IMR-90 (cell line): ENCODE data around the gene CCNI2. TPM values are rescaled to one million over a fixed set of nuclear protein-coding genes. Genes with fewer than 3 reads are reported as not detected.
A peak's percentile ranks its signal among the peaks of the same experiment; 100 is the strongest.

ENCODE experiments used
- ATAC-seq: fragments of 200-7000 bp; cut with Tn5 transposase; 2 replicates; pipeline ENCODE4 v1.9.1; 2020; ENCODE audit warnings: low read depth, mild to moderate bottlenecking, moderate library complexity
- BruUV-seq: library from RNA; stranded (reverse); fragments of 400-500 nt; replicated peaks from 2 replicates; lab custom pipeline; 2021; lab: Mats Ljungman, UMichigan
- CTCF ChIA-PET: fragments of 300-600 bp; formaldehyde crosslinking; extraction: SDS; loops from one replicate; lab custom pipeline; 2021; ENCODE audit warnings: antibody characterized with exemption; lab: Yijun Ruan, JAX
- POLR2A ChIA-PET: fragments of 300-600 bp; sonication (Branson Sonifier 250); formaldehyde crosslinking; loops from one replicate; lab custom pipeline; 2022; ENCODE audit warnings: antibody characterized with exemption; ENCODE audit not compliant: unreplicated experiment; lab: Charles Lee
- DNase-seq: peaks from one replicate; pipeline ENCODE4 v3.0.0; 2013
- H2AFZ ChIP-seq: replicated peaks from 2 replicates; pipeline ENCODE3; 2013; ENCODE audit warnings: low read length, mild to moderate bottlenecking; ENCODE audit not compliant: poor library complexity
- H2AK5ac ChIP-seq: 2 replicates; pipeline ENCODE4 v1.6.1; 2013; ENCODE audit warnings: low read depth, low read length, inconsistent platforms
- H2AK9ac ChIP-seq: replicated peaks from 2 replicates; pipeline ENCODE3; 2013; ENCODE audit warnings: mild to moderate bottlenecking, low read depth, low read length, moderate library complexity; ENCODE audit not compliant: poor library complexity
- H2BK120ac ChIP-seq: 2 replicates; pipeline ENCODE4 v1.6.1; 2013; ENCODE audit warnings: low read depth, low read length, inconsistent platforms
- H2BK15ac ChIP-seq: 3 replicates; pipeline ENCODE4 v1.6.1; 2013; ENCODE audit warnings: low read depth, low read length, inconsistent platforms
- H2BK20ac ChIP-seq: 2 replicates; pipeline ENCODE4 v1.6.1; 2013; ENCODE audit warnings: low read depth, mild to moderate bottlenecking, inconsistent platforms, low read length, moderate library complexity
- H2BK5ac ChIP-seq: 2 replicates; pipeline ENCODE4 v1.6.1; 2013; ENCODE audit warnings: mild to moderate bottlenecking, low read depth, low read length, inconsistent platforms; ENCODE audit not compliant: poor library complexity, severe bottlenecking
- H3K14ac ChIP-seq: replicated peaks from 2 replicates; pipeline ENCODE4 v1.6.1; 2013; ENCODE audit warnings: low read depth, low read length, inconsistent platforms
- H3K18ac ChIP-seq: 2 replicates; pipeline ENCODE4 v1.6.1; 2013; ENCODE audit warnings: low read depth, low read length, control low read depth
- H3K23ac ChIP-seq: 2 replicates; pipeline ENCODE4 v1.6.1; 2013; ENCODE audit warnings: low read depth, low read length, inconsistent platforms
- H3K27ac ChIP-seq: 2 replicates; pipeline ENCODE4 v1.5.1; 2013; ENCODE audit warnings: mild to moderate bottlenecking, control low read depth, low read length; ENCODE audit not compliant: insufficient read depth
- H3K27me3 ChIP-seq: 2 replicates; pipeline ENCODE4 v1.6.1; 2013; ENCODE audit warnings: low read length; ENCODE audit not compliant: control insufficient read depth, insufficient read depth
- H3K36me3 ChIP-seq: 2 replicates; pipeline ENCODE4 v1.6.1; 2013; ENCODE audit warnings: low read length, mixed read lengths; ENCODE audit not compliant: control insufficient read depth, insufficient read depth
- H3K4ac ChIP-seq: 2 replicates; pipeline ENCODE4 v1.6.1; 2013; ENCODE audit warnings: low read depth, low read length, inconsistent platforms
- H3K4me1 ChIP-seq: 2 replicates; pipeline ENCODE4 v1.6.1; 2013; ENCODE audit warnings: low read length, mixed read lengths; ENCODE audit not compliant: control insufficient read depth, insufficient read depth
- H3K4me2 ChIP-seq: 2 replicates; pipeline ENCODE4 v1.6.1; 2013; ENCODE audit warnings: low read depth, mild to moderate bottlenecking, control low read depth, low read length, moderate library complexity
- H3K4me3 ChIP-seq: 2 replicates; pipeline ENCODE4 v1.5.1; 2013; ENCODE audit warnings: low read depth, mild to moderate bottlenecking, control low read depth, low read length, moderate library complexity; ENCODE audit not compliant: insufficient read depth
- H3K56ac ChIP-seq: 2 replicates; pipeline ENCODE4 v1.6.1; 2013; ENCODE audit warnings: low read length, inconsistent platforms; ENCODE audit not compliant: insufficient read depth; ENCODE audit errors: extremely low read depth
- H3K79me1 ChIP-seq, 2 experiments: 2 replicates each; pipeline ENCODE4 v1.6.1; 2013; ENCODE audit warnings: low read length in 2 of 2, inconsistent platforms in 1 of 2, low read depth in 1 of 2
- H3K9ac ChIP-seq: 2 replicates; pipeline ENCODE4 v1.6.1; 2013; ENCODE audit warnings: low read depth, low read length, control low read depth
- H3K9me1 ChIP-seq: 2 replicates; pipeline ENCODE4 v1.6.1; 2013; ENCODE audit warnings: low read length, inconsistent platforms; ENCODE audit not compliant: insufficient read depth
- H3K9me3 ChIP-seq: 2 replicates; pipeline ENCODE4 v1.6.1; 2013; ENCODE audit warnings: low read length; ENCODE audit not compliant: control insufficient read depth, insufficient read depth
- H4K20me1 ChIP-seq: 2 replicates; pipeline ENCODE4 v1.6.1; 2013; ENCODE audit warnings: low read length, inconsistent platforms; ENCODE audit not compliant: insufficient read depth
- H4K5ac ChIP-seq: 2 replicates; pipeline ENCODE4 v1.6.1; 2013; ENCODE audit warnings: mild to moderate bottlenecking, low read depth, low read length, control low read depth
- H4K8ac ChIP-seq, 2 experiments: 2 replicates each; pipeline ENCODE4 v1.6.1; 2013; ENCODE audit warnings: low read depth in 2 of 2, low read length in 2 of 2, control low read depth in 1 of 2, inconsistent platforms in 1 of 2
- H4K91ac ChIP-seq: 2 replicates; pipeline ENCODE4 v1.6.1; 2013; ENCODE audit warnings: low read depth, low read length, inconsistent platforms; ENCODE audit not compliant: insufficient read depth
- BHLHE40 ChIP-seq: fragments of 150-350 bp; IDR thresholded peaks from 2 replicates; pipeline ENCODE4 v1.6.1; 2016; ENCODE audit warnings: mild to moderate bottlenecking, low read depth, low read length
- CEBPB ChIP-seq: IDR thresholded peaks from 2 replicates; pipeline ENCODE4 v1.6.1; 2012; ENCODE audit warnings: low read depth, low read length, improper control_type of control experiment
- CHD1 ChIP-seq: IDR thresholded peaks from 2 replicates; pipeline ENCODE4 v1.6.1; 2012; ENCODE audit warnings: low read depth, low read length, improper control_type of control experiment
- CTCF ChIP-seq: conservative IDR thresholded peaks from 2 replicates; pipeline ENCODE4 v1.5.1; 2012; ENCODE audit warnings: mild to moderate bottlenecking, low read depth, low read length, improper control_type of control experiment
- FOS ChIP-seq: fragments of 150-350 bp; IDR thresholded peaks from 2 replicates; pipeline ENCODE4 v1.6.1; 2016; ENCODE audit warnings: low read depth, low read length
- MAFK ChIP-seq: IDR thresholded peaks from 2 replicates; pipeline ENCODE4 v1.6.1; 2012; ENCODE audit warnings: low read depth, low read length, improper control_type of control experiment
- MAZ ChIP-seq: IDR thresholded peaks from 2 replicates; pipeline ENCODE4 v1.6.1; 2012; ENCODE audit warnings: low read depth, mild to moderate bottlenecking, low read length, improper control_type of control experiment, moderate library complexity, borderline replicate concordance
- MXI1 ChIP-seq: IDR thresholded peaks from 2 replicates; pipeline ENCODE4 v1.6.1; 2012; ENCODE audit warnings: low read depth, mild to moderate bottlenecking, low read length, moderate library complexity, borderline replicate concordance
- NFE2L2 ChIP-seq: fragments of 150-350 bp; IDR thresholded peaks from 2 replicates; pipeline ENCODE4 v1.6.1; 2016; ENCODE audit warnings: low read depth, mild to moderate bottlenecking, low read length
- POLR2A ChIP-seq: IDR thresholded peaks from 2 replicates; pipeline ENCODE4 v1.6.1; 2012; ENCODE audit warnings: mild to moderate bottlenecking, low read depth, low read length
- RAD21 ChIP-seq: IDR thresholded peaks from 2 replicates; pipeline ENCODE4 v1.6.1; 2012; ENCODE audit warnings: low read length, improper control_type of control experiment
- RCOR1 ChIP-seq: IDR thresholded peaks from 2 replicates; pipeline ENCODE4 v1.6.1; 2012; ENCODE audit warnings: mild to moderate bottlenecking, low read length, improper control_type of control experiment; ENCODE audit not compliant: insufficient replicate concordance
- RFX5 ChIP-seq: IDR thresholded peaks from 2 replicates; pipeline ENCODE4 v1.8.0; 2012; ENCODE audit warnings: low read depth, mild to moderate bottlenecking, low read length, moderate library complexity
- SMC3 ChIP-seq: fragments of 150-350 bp; IDR thresholded peaks from 2 replicates; pipeline ENCODE4 v1.6.1; 2016; ENCODE audit warnings: low read depth, mild to moderate bottlenecking, antibody characterized with exemption, low read length, moderate library complexity
- USF2 ChIP-seq: fragments of 150-350 bp; IDR thresholded peaks from 2 replicates; pipeline ENCODE4 v1.6.1; 2017; ENCODE audit warnings: mild to moderate bottlenecking, antibody characterized with exemption, low read length, low read depth
- WGBS, 2 experiments: methylation state at CpG; one replicate each; pipeline versions ENCODE4 v1.1.5 to v1.1.7; 2013; ENCODE audit warnings: missing lambda C conversion rate in 2 of 2; ENCODE audit not compliant: insufficient read length in 1 of 2; ENCODE audit errors: extremely low coverage in 2 of 2; 5-methylcytosine and 5-hydroxymethylcytosine counted together
- dilution Hi-C: fragments of 300-500 bp; cut with HindIII; formaldehyde crosslinking; loops from one replicate; pipeline ENCODE4 v1.14.3; 2018; ENCODE audit warnings: low sequenced_read_pairs; ENCODE audit not compliant: unreplicated experiment
- in situ Hi-C: fragments of 300-500 bp; cut with MboI; formaldehyde crosslinking; loops from 3 replicates; pipeline ENCODE4 v1.14.3; 2019; ENCODE audit warnings: low sequenced_read_pairs, inconsistent platforms, mixed read lengths
- intact Hi-C: fragments of 100-400 bp; cut with micrococcal nuclease; formaldehyde crosslinking; loops from 2 replicates; pipeline ENCODE4 v1.10.0; 2022
- polyA plus RNA-seq, 3 experiments: library from polyadenylated mRNA; depleted of rRNA; stranded (reverse); fragments of >200 nt; gene quantifications; 2 replicates each; pipeline ENCODE4 v1.2.3, GENCODE V29; 2012; ENCODE audit warnings: low replicate concordance in 1 of 3
- total RNA-seq: library from RNA; depleted of rRNA; stranded (reverse); fragments of >200 nt; gene quantifications from 2 replicates; pipeline ENCODE4 v1.2.3, GENCODE V29; 2012
- TF ChIP-seq, protein P1 (sequence below): fragments of 150-350 bp; IDR thresholded peaks from 2 replicates; pipeline ENCODE4 v1.6.1; 2016; ENCODE audit warnings: low read depth, mild to moderate bottlenecking, low read length, moderate library complexity, borderline replicate concordance

Gene CCNI2
- total and polyA plus RNA-seq, 2 of the 4 experiments (the other 2 are of a cell fraction) = not detected

- Histone ChIP-seq H2BK15ac (no peak overlapping the region), H3K79me1 (no peaks in the 10 kb centered on the region), H2BK120ac (no peak overlapping the region), H2AK9ac (no peak overlapping the region), H3K27ac (no peak overlapping the region), H3K9ac (no peak overlapping the region), H2BK20ac (no peak overlapping the region), H3K9me3 (no peaks in the 10 kb centered on the region), H4K20me1 (no peaks in the 10 kb centered on the region), H3K23ac (no peak overlapping the region), H4K5ac (no peak overlapping the region), H4K8ac (no peak overlapping the region), H3K14ac (no peak overlapping the region), H3K4me1 (peaks cover 13% of the 10 kb centered on the region), H3K27me3 (no peaks in the 10 kb centered on the region), H3K56ac (no peak overlapping the region), H3K4me3 (no peak overlapping the region), H3K4ac (no peak overlapping the region), H4K91ac (no peak overlapping the region), H3K18ac (no peak overlapping the region), H2AK5ac (no peak overlapping the region), H2BK5ac (no peak overlapping the region), H3K9me1 (no peaks in the 10 kb centered on the region; the same call in 1 of the 2 replicates), H3K36me3 (no peaks in the 10 kb centered on the region), H3K4me2 (no peak overlapping the region), H2AFZ (no peak overlapping the region)
- WGBS, 2 experiments = no CpG with 5 or more reads among the region's 5 CpGs
- no TSS peak for BruUV-seq
- intact Hi-C loops = no loop called here
- TF ChIP-seq, protein P1, sequence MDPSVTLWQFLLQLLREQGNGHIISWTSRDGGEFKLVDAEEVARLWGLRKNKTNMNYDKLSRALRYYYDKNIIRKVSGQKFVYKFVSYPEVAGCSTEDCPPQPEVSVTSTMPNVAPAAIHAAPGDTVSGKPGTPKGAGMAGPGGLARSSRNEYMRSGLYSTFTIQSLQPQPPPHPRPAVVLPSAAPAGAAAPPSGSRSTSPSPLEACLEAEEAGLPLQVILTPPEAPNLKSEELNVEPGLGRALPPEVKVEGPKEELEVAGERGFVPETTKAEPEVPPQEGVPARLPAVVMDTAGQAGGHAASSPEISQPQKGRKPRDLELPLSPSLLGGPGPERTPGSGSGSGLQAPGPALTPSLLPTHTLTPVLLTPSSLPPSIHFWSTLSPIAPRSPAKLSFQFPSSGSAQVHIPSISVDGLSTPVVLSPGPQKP = no peak
- no peak for TF ChIP-seq USF2
- TF ChIP-seq CEBPB = no peak
- no peak for TF ChIP-seq CTCF
- TF ChIP-seq MAZ = no peak
- TF ChIP-seq SMC3 = no peak
- no peak for TF ChIP-seq RCOR1
- no peak for TF ChIP-seq NFE2L2
- TF ChIP-seq CHD1 = no peak
- no peak for TF ChIP-seq MAFK
- TF ChIP-seq RFX5 = no peak
- TF ChIP-seq POLR2A = no peak
- TF ChIP-seq BHLHE40 = no peak
- TF ChIP-seq RAD21 = no peak
- no peak for TF ChIP-seq FOS
- no peak for TF ChIP-seq MXI1
- DNase-seq (peak; percentile 23), ATAC-seq (no peak)
- dilution Hi-C loops = no loop called here
- in situ Hi-C loops = no loop called here
- ChIA-PET CTCF (no interaction called here), POLR2A (no interaction called here)
Measured at GRCh38 chr5:132785365-132785764, 38.1 kb downstream of the CCNI2 start.
